HG02798 (cell line): ENCODE results near the gene DIAPH1.

Source experiments
- ATAC-seq: cut with Tn5 transposase; IDR thresholded peaks from one replicate; pipeline ENCODE4 v1.9.1; 2021; ENCODE audit warnings: mild to moderate bottlenecking; ENCODE audit not compliant: unreplicated experiment, poor library complexity

The DIAPH1 gene

GRCh38 chr5:141618804-141619554 is at the start of gene DIAPH1:
TSS of gene DIAPH1 (minus strand) at chr5:141619000. CDS start at chr5:141618914, 86 bp downstream.
- peak; percentile 87 for ATAC-seq

- ATAC-seq, result no peak
Measured at GRCh38 chr5:141665995-141666940, 47.5 kb upstream of the DIAPH1 start.

- peak; percentile 91 for ATAC-seq
Measured at GRCh38 chr5:141664733-141665461, 46.1 kb upstream of the DIAPH1 start.

- no peak for ATAC-seq
Measured at GRCh38 chr5:141663506-141663905, 44.7 kb upstream of the DIAPH1 start.

GRCh38 chr5:141662028-141662427 is 43.2 kb upstream of the DIAPH1 start:
- ATAC-seq, result no peak

DNA sequence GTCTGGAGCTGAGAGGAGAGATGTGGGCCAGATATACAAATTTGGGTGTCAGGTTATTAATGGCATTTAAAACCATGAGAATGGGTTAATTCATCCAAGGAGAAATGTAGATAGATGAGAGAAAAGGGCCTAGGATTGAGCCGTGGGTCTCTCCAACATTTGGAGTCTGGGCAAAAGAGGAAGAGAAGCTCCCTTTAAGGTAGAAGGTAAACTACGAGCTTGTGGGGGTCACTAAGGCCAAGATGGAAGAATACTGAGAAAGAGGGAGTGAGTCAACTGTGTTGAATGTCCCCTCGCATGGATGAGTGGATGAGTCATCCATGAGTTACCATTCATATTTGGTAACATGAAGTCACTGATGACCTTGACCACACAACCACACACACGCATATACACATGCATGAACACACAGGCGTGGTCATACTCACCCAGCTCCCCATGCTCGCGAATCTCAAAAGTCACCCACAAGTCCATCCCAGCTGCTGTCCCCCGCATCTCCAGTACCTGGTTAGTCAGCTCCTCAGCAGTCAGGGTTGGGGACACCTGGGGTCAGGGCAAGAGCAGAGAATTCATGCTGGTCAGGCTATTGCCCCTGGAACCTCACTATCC is 39.2 kb upstream of the DIAPH1 start:
- ATAC-seq, result peak; percentile 70

GRCh38 chr5:141657404-141657803 is 38.6 kb upstream of the DIAPH1 start:
- ATAC-seq, result no peak

DNA sequence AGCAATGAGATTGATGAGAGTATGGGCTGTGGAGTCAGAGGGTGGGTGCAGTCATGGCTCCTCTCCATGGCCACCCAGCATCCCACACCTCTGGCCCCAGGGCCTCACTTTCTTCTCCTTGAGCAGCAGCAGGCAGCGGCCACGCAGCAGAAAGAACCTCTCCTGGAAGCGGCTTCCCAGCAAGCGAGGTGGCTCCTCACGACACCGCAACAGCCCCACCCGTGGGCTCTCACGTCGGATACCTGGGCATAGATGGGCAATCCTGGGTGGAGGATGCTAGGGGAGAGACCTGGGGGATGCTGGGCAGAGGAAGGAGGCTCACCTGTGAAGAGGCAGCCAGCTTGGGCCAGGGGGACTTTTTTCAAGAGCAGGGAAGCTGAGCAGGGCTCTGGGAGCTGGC is 37.6 kb upstream of the DIAPH1 start:
- no peak for ATAC-seq

GRCh38 chr5:141655020-141655419 is 36.2 kb upstream of the DIAPH1 start:
- ATAC-seq, result no peak

GRCh38 chr5:141654298-141654697 is 35.5 kb upstream of the DIAPH1 start:
- ATAC-seq, result no peak

DNA sequence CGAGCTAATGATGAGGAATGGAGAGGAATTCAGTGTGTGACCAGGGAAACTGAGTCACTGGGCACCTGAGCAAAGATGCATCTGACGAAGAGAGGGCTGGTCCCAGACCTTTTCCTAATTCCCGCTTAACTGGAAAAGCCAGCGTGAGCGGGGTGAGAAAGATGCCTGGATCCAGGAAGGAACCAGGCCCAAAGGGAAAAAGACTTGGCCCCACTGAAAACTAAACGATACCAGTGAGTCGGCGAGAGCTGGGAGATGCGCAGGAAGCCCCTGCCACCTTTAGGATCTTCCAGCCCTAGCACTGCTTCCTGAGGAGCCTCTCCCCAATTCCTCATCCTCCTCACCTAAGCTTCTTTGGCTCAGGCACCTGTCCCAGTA is 32.9 kb upstream of the DIAPH1 start:
- ATAC-seq, result no peak

DNA sequence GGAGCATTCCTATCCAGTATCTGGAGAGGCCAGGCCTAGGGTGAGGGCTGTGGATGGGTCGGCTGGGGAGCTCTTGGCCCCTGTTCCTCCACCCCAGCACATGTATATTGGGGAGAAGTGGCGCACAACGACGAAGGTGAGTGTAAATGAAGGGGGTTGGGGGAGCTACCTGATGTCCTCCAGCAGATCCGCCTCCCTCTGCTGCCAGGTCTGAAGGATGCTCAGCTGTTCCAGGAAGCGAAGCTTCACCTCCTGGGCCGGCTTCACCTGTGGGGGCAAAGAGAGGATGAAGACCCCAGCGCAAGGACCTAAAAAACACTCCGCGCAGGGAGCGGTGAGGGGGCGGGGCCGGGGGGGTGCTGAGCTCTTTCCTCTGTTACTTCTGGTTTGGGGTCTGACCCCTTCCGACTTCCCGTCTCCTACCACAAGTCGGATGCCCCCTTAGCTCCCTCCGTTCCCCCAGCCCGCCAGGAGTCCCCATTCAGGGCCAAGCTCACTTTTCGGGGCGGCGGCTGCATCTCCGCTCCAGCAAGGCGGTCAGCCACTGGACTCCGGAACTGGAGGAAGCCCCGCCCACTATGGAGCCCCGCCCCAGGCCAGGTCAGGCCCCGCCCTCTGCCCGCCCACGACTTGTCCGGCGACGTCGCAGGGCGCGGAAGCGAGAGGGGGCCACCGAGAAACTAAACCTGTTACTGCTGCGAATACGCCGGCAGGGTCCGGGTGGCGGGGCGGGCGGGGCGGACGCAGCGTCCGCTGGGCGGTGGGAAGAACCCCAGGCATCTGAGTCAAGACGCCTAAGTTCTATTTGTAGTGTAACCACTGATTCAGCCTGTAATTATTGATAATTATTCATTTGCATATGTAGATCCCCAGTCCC is 32.3 kb upstream of the DIAPH1 start, which contains the start of gene FCHSD1:
Gene FCHSD1 (minus strand): TSS at position 568 of the 877 bp plus-strand sequence. CDS start 50 bp downstream, at position 518.
- peak; percentile 98 for ATAC-seq

DNA sequence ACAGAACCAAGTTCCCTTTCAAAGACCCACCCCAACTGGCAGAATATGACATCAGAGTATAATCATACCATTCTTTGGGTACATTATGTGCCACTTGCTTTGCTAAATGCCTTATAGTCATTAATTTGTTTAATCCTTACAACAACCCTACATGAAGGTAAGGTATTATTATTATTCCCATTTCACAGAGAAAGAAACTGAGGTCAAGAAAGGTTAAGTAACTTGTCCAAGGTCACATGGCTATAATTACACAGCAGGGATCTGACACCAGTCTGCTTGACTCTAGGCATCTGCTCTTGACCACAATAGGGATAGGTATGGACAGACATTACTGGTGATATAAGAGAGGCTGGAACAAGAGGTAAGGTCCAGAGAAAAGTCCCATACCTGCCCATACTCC is 31.2 kb upstream of the DIAPH1 start:
- no peak for ATAC-seq

- ATAC-seq, result no peak
Measured at GRCh38 chr5:141649056-141649688, 30.4 kb upstream of the DIAPH1 start.

DNA sequence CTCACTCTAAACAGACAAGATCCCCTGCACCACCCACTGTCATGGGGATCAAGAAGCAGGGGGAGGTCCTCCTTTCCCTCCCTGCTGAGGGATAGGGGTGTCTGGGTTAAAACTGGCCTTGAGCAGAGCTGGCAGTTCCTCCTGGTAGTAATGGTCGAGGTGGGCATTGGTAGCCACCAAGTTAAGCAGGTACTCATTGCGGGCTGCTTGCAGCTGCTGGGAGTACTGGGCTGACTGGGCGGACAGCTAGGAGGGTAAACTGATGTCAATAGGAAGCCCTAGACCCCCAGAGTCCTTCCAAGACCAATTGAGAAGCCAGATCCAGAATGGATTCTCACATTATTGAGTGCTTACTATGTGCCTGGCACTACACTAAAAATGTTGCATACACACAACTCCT is 29.1 kb upstream of the DIAPH1 start:
- ATAC-seq, result no peak

GRCh38 chr5:141647242-141647641 is 28.4 kb upstream of the DIAPH1 start:
- no peak for ATAC-seq

GRCh38 chr5:141646026-141646425 is 27.2 kb upstream of the DIAPH1 start:
- no peak for ATAC-seq

DNA sequence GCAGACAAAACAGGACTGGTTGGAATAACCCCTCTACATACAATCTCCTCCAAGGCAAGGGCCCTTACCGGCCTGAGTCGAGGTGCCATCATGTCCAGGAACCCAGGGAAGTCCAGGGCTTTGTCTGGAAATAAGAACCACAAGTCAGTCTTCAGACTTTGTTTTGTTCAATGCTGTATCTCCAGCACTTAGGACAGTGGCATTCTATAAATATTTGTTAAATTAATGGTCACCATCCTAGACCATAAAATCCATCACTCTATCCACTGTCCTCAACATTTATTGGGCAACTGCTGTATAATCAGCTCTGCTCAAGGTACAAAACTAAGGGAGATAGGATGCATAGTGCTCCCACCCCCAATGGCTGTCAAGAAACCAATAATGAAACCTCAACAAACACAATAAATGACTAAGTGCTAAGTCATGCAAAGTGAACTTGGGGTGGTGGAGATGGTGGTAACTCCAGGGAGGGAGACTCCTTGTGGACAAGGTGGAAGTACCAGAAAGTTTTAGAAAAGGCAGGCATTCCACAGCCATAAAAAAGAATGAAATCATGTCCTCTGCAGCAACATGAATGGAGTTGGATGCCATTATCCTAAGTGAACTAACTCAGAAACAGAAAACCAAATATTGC is 23.0 kb upstream of the DIAPH1 start:
- peak; percentile 55 for ATAC-seq
